Colonic mucosa (tissue), 4 donors: ENCODE results near the gene LCN9. TPM values are rescaled to one million over a fixed set of nuclear protein-coding genes. Genes with fewer than 3 reads are reported as not detected.

Experiments used
- DNase-seq: peaks from one replicate; pipeline ENCODE4 v3.0.0-alpha.2; 2020
- H3K27ac ChIP-seq: fragments of 200-600 bp; one replicate; pipeline ENCODE4 v1.8.0; 2021
- H3K27me3 ChIP-seq: fragments of 200-600 bp; one replicate; pipeline ENCODE4 v1.8.0; 2021
- H3K36me3 ChIP-seq: fragments of 200-600 bp; one replicate; pipeline ENCODE4 v1.8.0; 2021
- H3K4me1 ChIP-seq: fragments of 200-600 bp; one replicate; pipeline ENCODE4 v1.8.0; 2021; ENCODE audit warnings: mild to moderate bottlenecking
- H3K4me3 ChIP-seq: fragments of 200-600 bp; one replicate; pipeline ENCODE4 v1.8.0; 2021
- H3K9ac ChIP-seq, 2 donors: one replicate each; pipeline ENCODE4 v1.7.0; 2013; ENCODE audit warnings: control low read depth in 2 of 2, low read depth in 2 of 2, low read length in 2 of 2
- H3K9me3 ChIP-seq: fragments of 200-600 bp; one replicate; pipeline ENCODE4 v1.8.0; 2021
- CTCF ChIP-seq: fragments of 200-600 bp; IDR thresholded peaks from one replicate; pipeline ENCODE4 v1.8.0; 2022; ENCODE audit warnings: antibody characterized with exemption, mild to moderate bottlenecking
- intact Hi-C: fragments of 100-400 bp; cut with DNase I; formaldehyde crosslinking; loops from one replicate; pipeline ENCODE4 v1.14.1; 2022
- total RNA-seq, 2 donors: library from RNA; stranded (reverse); fragmentation: NEBNext Ultra II Directional in 1 of 2; extraction: Animal tissue kit (Norgen Biotek cat#: 25700) in 1 of 2; gene quantifications; one replicate each; pipeline ENCODE4 v1.2.1, GENCODE V29; 2021
- donor health status: healthy.
- donor health status: DM: no; HTN: no; CAD: no.
- donor health status: DM: no; HTN: no; CAD: no.

The LCN9 gene
- total RNA-seq, 2 donors from 2014 or later: not detected

DNA sequence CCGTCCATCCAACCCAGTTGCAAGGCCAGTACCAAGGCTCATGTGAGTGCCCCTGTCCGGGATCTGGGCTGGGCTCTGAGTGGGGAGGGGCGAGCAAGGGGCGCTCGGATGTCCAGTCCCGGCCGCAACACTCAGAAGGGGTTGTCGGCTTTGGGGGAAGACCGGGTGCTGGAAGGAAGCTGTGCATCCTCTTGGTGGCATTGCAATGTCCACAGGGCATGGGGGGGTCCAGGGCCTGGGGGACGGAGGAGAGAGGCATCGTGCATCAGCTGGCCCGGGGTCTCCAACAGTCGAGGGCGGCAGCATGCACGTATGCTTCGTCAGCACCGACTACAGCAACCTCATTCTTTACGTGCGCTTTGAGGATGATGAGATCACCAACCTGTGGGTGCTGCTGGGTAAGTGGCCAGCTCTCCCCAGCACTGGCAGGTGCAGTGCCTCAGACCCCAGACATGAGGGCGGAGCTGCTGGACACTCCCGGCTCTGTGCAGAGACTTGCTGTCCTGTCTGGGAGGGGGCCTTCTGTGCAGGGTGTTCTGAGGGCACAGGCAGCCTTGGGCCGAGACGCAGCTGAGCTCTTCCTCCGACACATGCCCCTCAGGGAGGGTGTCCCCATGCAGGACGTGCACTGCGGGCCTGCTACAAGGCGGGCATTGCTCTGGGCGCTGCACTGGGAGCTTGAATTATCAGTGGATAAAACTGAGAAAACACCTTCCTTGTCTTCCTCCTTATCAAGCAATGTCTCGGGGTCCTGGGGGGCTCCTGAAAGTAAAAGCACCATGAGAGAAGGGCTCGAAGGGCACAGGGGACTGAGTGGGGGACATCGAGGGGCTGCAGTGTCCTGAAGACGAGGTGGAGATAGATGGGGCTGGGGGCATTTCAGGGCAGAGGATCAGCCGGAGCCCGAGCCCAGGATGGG lies 46.2 kb upstream of the LCN9 start:
- Histone ChIP-seq H3K9me3 (no peaks in the 10 kb centered on the region), H3K27ac (no peak overlapping the region), H3K4me1 (no peaks in the 10 kb centered on the region), H3K9ac (no peak overlapping the region), H3K4me3 (no peak overlapping the region), H3K36me3 (no peaks in the 10 kb centered on the region), H3K27me3 (no peaks in the 10 kb centered on the region)
- intact Hi-C loops: no loop called here
- no peak for TF ChIP-seq CTCF
- DNase-seq: no peak

- intact Hi-C loops: no loop called here
- no peaks in the 10 kb centered on the region for H3K27me3 ChIP-seq
- TF ChIP-seq CTCF: no peak
- no peak overlapping the region for H3K9ac ChIP-seq
- no peak overlapping the region for H3K4me3 ChIP-seq
- H3K36me3 ChIP-seq: no peaks in the 10 kb centered on the region
- no peaks in the 10 kb centered on the region for H3K4me1 ChIP-seq
- no peaks in the 10 kb centered on the region for H3K9me3 ChIP-seq
- H3K27ac ChIP-seq: no peak overlapping the region
- no peak for DNase-seq
Measured at GRCh38 chr9:135617538-135617900, 45.6 kb upstream of the LCN9 start.

DNA sequence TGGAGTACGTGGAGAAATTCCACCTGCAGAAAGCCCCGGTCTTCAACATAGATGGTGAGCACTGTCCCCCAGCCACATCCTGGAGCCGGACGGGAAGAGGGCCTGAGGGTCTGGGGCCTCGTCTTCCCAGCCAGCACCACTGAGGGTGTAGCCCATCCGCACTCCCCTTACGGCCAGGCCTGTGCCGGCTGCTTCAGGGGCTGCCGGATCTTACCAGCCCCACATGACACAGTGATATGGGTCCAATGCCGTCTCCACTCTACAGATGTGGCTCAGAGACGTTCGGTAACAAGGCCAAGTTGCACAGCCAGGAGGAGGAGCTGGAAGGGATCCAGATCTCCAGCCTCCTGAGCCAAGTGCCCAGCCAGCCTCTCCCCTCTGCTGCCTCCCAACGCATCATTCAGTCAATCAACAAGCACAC lies 45.1 kb upstream of the LCN9 start:
- Histone ChIP-seq H3K4me1 (no peaks in the 10 kb centered on the region), H3K9me3 (no peaks in the 10 kb centered on the region), H3K27me3 (no peaks in the 10 kb centered on the region), H3K36me3 (no peaks in the 10 kb centered on the region), H3K9ac (no peak overlapping the region), H3K4me3 (no peak overlapping the region), H3K27ac (no peak overlapping the region)
- intact Hi-C loops: no loop called here
- TF ChIP-seq CTCF: no peak
- no peak for DNase-seq

DNA sequence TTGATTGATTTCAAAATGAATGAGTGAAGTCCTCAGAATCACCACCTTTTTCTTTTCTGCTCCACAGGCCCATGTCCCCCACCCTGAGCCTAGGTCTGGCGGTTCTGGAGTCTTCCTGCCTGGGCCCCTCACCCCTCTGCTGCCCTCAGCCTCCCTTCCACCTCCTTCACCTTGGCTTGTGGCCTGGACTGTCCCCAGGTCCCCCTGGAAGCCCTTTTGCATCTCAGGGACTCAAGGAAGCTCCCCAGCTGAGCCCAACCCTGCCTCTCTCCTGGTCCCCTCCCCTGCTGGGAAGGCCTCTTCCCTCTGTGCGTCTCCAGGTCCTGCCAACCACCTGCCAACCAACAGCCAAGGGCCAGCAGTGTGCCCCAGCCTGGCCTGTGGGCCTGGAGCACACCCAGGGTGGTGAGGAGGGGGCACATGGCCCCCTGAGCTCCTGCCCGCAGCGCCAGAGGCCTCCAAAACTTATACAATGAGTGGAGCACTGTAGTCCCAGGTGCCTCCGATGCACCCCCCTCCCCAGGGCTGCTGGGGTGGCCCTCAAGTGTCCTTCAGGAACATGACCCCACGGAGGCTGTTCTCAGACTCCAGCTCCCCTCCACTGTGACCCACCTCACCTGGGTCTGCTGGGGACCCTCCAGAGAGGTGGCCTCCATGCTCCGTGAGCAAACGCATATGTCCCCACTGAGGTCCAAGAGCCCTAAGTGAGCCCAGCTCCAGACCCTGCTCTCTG lies 44.1 kb upstream of the LCN9 start:
- H3K27ac ChIP-seq: no peak overlapping the region
- no peaks in the 10 kb centered on the region for H3K9me3 ChIP-seq
- no peak for DNase-seq
- H3K4me3 ChIP-seq: no peak overlapping the region
- no peaks in the 10 kb centered on the region for H3K4me1 ChIP-seq
- H3K27me3 ChIP-seq: no peaks in the 10 kb centered on the region
- no peak for TF ChIP-seq CTCF
- no peaks in the 10 kb centered on the region for H3K36me3 ChIP-seq
- H3K9ac ChIP-seq: no peak overlapping the region
- intact Hi-C loops: no loop called here

DNA sequence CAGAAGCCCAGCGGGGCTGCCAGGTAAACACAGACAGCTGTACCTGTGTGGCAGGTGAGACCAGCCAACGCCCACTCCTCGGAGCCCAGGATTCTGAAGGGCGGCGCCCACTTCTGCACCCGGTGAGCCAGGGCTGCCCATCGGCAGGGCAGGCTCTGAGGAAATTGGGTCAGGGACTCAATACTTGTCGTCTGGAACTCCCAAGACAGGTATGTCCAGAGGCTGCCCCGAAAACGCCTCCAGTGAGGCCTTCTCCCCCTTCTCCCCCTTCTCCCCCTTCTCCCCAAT lies 43.6 kb upstream of the LCN9 start:
- H3K9ac ChIP-seq: no peak overlapping the region
- no peaks in the 10 kb centered on the region for H3K27me3 ChIP-seq
- intact Hi-C loops: no loop called here
- no peak for DNase-seq
- no peak overlapping the region for H3K4me3 ChIP-seq
- H3K27ac ChIP-seq: no peak overlapping the region
- H3K36me3 ChIP-seq: no peaks in the 10 kb centered on the region
- H3K4me1 ChIP-seq: no peaks in the 10 kb centered on the region
- TF ChIP-seq CTCF: no peak
- H3K9me3 ChIP-seq: no peaks in the 10 kb centered on the region
